HEK293 (cell line): ENCODE measurements around the gene CAPN13.

Experiments used
- CTCF ChIP-seq: fragments of 450-650 bp; formaldehyde crosslinking; IDR thresholded peaks from 2 replicates; pipeline ENCODE4 v1.5.1; 2016; ENCODE audit warnings: missing biosample characterization, missing genetic modification characterization
- TCF7L2 ChIP-seq: IDR thresholded peaks from 2 replicates; pipeline ENCODE4 v1.6.1; 2011; ENCODE audit warnings: low read depth, mild to moderate bottlenecking, inconsistent platforms, low read length, moderate library complexity, borderline replicate concordance
- YY1 ChIP-seq: fragments of 450-650 bp; formaldehyde crosslinking; IDR thresholded peaks from 2 replicates; pipeline ENCODE4 v1.5.1; 2018; ENCODE audit warnings: missing biosample characterization, missing genetic modification characterization
- ZNF664 ChIP-seq: fragments of 450-650 bp; formaldehyde crosslinking; IDR thresholded peaks from 2 replicates; pipeline ENCODE4 v1.5.1; 2016; ENCODE audit warnings: missing biosample characterization, missing genetic modification characterization

DNA sequence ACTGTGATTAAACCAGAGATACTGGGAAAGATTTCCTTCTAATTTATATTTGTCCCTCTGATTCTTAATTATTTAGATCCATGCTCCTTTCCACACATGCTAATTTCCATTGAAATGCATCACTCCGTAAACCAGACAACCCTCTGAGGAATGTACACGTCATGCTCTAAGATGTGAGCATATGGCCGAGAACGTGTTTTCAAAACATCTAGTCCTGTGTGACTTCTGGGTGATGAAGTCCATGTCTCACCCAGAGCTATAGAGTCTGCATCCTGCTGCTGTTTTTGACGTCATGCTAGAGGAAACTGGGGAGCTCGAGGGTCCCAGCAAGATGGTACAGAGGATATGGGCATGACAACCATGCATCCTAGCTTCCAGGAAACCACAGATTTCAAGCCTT is 53.6 kb downstream of the CAPN13 start:
- TF ChIP-seq YY1 (tag by site-specific recombination), result no peak
- TF ChIP-seq CTCF (tag by site-specific recombination), result no peak
- no peak for TF ChIP-seq ZNF664
- no peak for TF ChIP-seq TCF7L2
